ENCODE measurements around the gene EDIL3.
"Not testable (repeated sequence)": the region's sequence is repeated elsewhere in the genome, so short reads cannot be mapped to it uniquely, and the experiment has no call there.

EDIL3 gene

DNA sequence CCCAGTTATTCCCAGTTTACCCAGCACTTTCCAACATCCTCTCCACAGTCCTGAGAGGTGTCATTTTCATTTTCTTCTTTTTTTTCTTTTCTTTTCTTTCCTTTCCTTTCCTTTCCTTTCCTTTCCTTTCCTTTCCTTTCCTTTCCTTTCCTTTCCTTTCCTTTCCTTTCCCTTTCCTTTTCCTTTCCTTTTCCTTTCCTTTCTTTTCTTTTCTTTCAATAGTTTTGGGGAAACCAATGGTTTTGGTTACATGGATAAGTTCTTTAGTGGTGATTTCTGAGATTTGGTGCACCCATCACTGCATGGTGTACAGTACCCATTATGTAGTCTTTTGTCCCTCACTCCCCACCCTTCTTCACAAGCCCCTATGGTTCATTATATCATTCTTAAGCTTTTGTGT is 224.0 kb downstream of the EDIL3 start:
- not testable (repeated sequence) for DNase-seq (ENCODE audit: low spot score in 2 of 2); H3K9me3 Mint-ChIP-seq; H3K4me1 Mint-ChIP-seq; H3K27me3 Mint-ChIP-seq; ATAC-seq (replicated peaks; ENCODE audit: extremely low read depth, poor library complexity, severe bottlenecking); H3K36me3 Mint-ChIP-seq (ENCODE audit: insufficient read depth); H3K27ac Mint-ChIP-seq (ENCODE audit: low read depth); H3K4me3 Mint-ChIP-seq

- no peaks in the 10 kb centered on the region for H3K4me1 Mint-ChIP-seq
- no peak overlapping the region for H3K4me3 Mint-ChIP-seq
- no peak for DNase-seq (ENCODE audit: low spot score in 2 of 2)
- H3K27me3 Mint-ChIP-seq, result no peaks in the 10 kb centered on the region
- H3K36me3 Mint-ChIP-seq (ENCODE audit: insufficient read depth), result no peaks in the 10 kb centered on the region
- no peak overlapping the region for H3K27ac Mint-ChIP-seq (ENCODE audit: low read depth)
- H3K9me3 Mint-ChIP-seq, result peaks cover 12% of the 10 kb centered on the region
- no peak for ATAC-seq (replicated peaks; ENCODE audit: extremely low read depth, poor library complexity, severe bottlenecking)
Measured at GRCh38 chr5:84149094-84149493, 235.6 kb downstream of the EDIL3 start.

GRCh38 chr5:84148651-84149050 is 236.0 kb downstream of the EDIL3 start:
- Mint-ChIP-seq H3K4me1 (no peaks in the 10 kb centered on the region), H3K4me3 (no peak overlapping the region), H3K9me3 (peaks cover 12% of the 10 kb centered on the region), H3K27ac (ENCODE audit: low read depth) (no peak overlapping the region), H3K36me3 (ENCODE audit: insufficient read depth) (no peaks in the 10 kb centered on the region), H3K27me3 (no peaks in the 10 kb centered on the region)
- no peak for DNase-seq (ENCODE audit: low spot score in 2 of 2)
- no peak for ATAC-seq (replicated peaks; ENCODE audit: extremely low read depth, poor library complexity, severe bottlenecking)

DNA sequence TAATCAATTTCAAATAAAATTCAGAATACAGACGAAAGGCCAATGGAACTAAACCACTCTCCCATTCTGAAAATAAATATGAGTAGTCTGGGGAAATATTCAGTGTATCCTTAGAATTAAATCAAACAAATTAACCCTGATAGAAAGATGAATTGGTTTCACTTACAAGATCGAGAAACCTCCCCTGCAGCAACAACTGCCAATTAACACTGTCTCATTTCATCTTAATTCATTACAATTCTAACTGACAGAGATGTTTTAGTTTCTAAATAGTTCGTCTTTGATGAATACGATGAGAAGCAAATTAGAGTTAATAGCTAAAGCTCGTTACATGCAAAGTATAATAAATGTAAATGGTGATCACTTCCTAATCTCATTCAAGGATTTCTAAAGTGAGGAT is 247.1 kb downstream of the EDIL3 start:
- H3K27me3 Mint-ChIP-seq, result no peaks in the 10 kb centered on the region
- no peak for ATAC-seq (replicated peaks; ENCODE audit: extremely low read depth, poor library complexity, severe bottlenecking)
- no peak overlapping the region for H3K4me3 Mint-ChIP-seq
- H3K4me1 Mint-ChIP-seq, result no peaks in the 10 kb centered on the region
- no peaks in the 10 kb centered on the region for H3K36me3 Mint-ChIP-seq (ENCODE audit: insufficient read depth)
- no peak for DNase-seq (ENCODE audit: low spot score in 2 of 2)
- peaks cover 15% of the 10 kb centered on the region for H3K9me3 Mint-ChIP-seq
- no peak overlapping the region for H3K27ac Mint-ChIP-seq (ENCODE audit: low read depth)

DNA sequence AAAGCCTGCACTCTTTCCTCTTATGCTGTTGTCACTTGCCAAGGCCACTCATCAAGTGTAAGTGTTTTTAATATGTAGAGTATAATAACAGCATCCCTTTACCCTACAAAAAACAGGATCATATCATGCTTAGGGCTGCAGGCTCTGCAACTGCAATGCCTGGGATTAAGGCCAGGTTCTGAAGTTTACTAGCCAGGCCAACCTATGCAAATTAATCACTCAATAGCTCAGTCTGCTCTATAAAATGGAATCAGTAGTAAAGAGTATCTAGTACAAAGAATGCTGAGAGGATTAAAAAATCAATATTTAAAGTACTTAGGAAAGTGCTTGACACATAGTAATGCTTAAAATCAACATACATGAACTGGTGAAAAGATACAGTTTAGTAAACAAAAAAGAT is 253.3 kb downstream of the EDIL3 start:
- ATAC-seq (replicated peaks; ENCODE audit: extremely low read depth, poor library complexity, severe bottlenecking) (no peak), DNase-seq (ENCODE audit: low spot score in 2 of 2) (no peak)
- Mint-ChIP-seq H3K36me3 (ENCODE audit: insufficient read depth) (no peaks in the 10 kb centered on the region), H3K4me1 (no peaks in the 10 kb centered on the region), H3K4me3 (no peak overlapping the region), H3K27ac (ENCODE audit: low read depth) (no peak overlapping the region), H3K9me3 (peaks cover 13% of the 10 kb centered on the region), H3K27me3 (no peaks in the 10 kb centered on the region)

DNA sequence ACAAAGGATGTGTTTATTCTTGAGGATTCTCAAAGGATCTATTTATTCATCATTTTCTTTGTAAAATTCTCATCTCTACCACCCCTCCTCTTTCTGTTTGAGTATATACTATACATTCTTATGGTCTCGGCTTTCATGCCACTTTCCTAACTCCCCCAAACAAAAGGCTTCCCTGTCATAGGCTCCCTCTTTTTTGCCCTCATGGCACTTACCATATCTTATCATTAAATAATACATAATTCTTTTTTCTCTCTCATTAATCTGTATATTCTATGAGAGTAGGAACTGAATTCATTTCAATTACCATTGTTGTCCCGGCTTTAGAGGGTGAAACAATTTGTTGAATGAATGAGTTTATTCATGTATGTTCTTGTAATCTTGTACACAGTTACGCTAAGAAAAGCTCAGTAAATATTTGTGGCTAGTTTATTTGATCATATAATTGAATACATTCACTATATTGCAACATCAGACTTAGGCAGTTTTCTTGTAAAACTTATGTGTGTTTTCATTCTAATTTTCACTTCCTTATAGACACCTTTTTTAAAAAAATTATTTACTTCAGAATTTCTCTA is 254.6 kb downstream of the EDIL3 start:
- no peaks in the 10 kb centered on the region for H3K4me1 Mint-ChIP-seq
- ATAC-seq (replicated peaks; ENCODE audit: extremely low read depth, poor library complexity, severe bottlenecking), result no peak
- no peak for DNase-seq (ENCODE audit: low spot score in 2 of 2)
- no peaks in the 10 kb centered on the region for H3K36me3 Mint-ChIP-seq (ENCODE audit: insufficient read depth)
- no peaks in the 10 kb centered on the region for H3K27me3 Mint-ChIP-seq
- H3K9me3 Mint-ChIP-seq, result peaks cover 11% of the 10 kb centered on the region
- no peak overlapping the region for H3K4me3 Mint-ChIP-seq
- no peak overlapping the region for H3K27ac Mint-ChIP-seq (ENCODE audit: low read depth)

DNA sequence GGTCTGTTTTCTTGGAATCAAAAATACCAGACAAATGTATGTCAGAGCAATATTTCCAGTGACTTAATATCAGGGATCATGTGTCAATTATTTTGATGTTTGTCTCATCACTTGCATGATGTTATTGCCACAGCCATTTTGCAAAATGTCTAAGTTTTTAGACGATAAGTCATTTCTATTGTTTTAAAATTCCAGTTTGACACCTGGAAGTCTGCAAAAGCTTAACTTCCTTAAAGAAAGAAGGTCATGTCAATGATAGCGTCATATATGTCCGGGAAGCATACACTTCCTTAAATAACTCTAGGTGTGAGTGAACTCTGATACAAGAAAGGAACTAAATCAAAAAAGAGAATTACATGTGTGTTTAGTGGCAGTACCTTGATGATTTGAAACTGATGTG is 259.5 kb downstream of the EDIL3 start:
- DNase-seq (ENCODE audit: low spot score in 2 of 2) (no peak), ATAC-seq (replicated peaks; ENCODE audit: extremely low read depth, poor library complexity, severe bottlenecking) (no peak)
- Mint-ChIP-seq H3K36me3 (ENCODE audit: insufficient read depth) (no peaks in the 10 kb centered on the region), H3K27ac (ENCODE audit: low read depth) (no peak overlapping the region), H3K9me3 (peaks cover 18% of the 10 kb centered on the region), H3K27me3 (no peaks in the 10 kb centered on the region), H3K4me3 (no peak overlapping the region), H3K4me1 (no peaks in the 10 kb centered on the region)

- Mint-ChIP-seq H3K36me3 (ENCODE audit: insufficient read depth) (no peaks in the 10 kb centered on the region), H3K4me1 (no peaks in the 10 kb centered on the region), H3K4me3 (no peak overlapping the region), H3K27me3 (no peaks in the 10 kb centered on the region), H3K9me3 (peaks cover 11% of the 10 kb centered on the region), H3K27ac (ENCODE audit: low read depth) (no peak overlapping the region)
- ATAC-seq (replicated peaks; ENCODE audit: extremely low read depth, poor library complexity, severe bottlenecking) (no peak), DNase-seq (ENCODE audit: low spot score in 2 of 2) (no peak)
Measured at GRCh38 chr5:84119252-84119651, 265.4 kb downstream of the EDIL3 start.

DNA sequence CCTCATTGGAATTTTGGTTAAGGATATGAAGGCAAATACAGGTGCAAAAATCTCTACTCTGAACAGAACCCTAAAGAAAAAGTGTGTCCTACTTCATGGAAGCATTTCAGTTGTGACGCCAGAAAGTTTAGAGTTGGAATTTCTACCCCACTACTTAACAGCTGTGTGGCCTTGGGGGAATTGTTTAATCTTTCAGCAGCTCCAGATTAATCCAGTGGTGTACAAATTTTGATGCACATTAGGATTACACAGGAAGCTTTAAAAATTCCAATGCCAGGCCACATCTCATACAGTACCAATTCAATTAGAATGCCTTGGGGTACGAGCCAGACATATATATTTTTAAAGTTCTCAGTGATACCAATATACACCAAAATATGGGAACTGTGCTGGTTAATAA is 266.1 kb downstream of the EDIL3 start:
- H3K4me3 Mint-ChIP-seq, result no peak overlapping the region
- DNase-seq (ENCODE audit: low spot score in 2 of 2) (no peak), ATAC-seq (replicated peaks; ENCODE audit: extremely low read depth, poor library complexity, severe bottlenecking) (no peak)
- peaks cover 11% of the 10 kb centered on the region for H3K9me3 Mint-ChIP-seq
- H3K27me3 Mint-ChIP-seq, result no peaks in the 10 kb centered on the region
- H3K4me1 Mint-ChIP-seq, result no peaks in the 10 kb centered on the region
- no peaks in the 10 kb centered on the region for H3K36me3 Mint-ChIP-seq (ENCODE audit: insufficient read depth)
- H3K27ac Mint-ChIP-seq (ENCODE audit: low read depth), result no peak overlapping the region

GRCh38 chr5:84115727-84116126 is 269.0 kb downstream of the EDIL3 start:
- DNase-seq (ENCODE audit: low spot score in 2 of 2) (no peak), ATAC-seq (replicated peaks; ENCODE audit: extremely low read depth, poor library complexity, severe bottlenecking) (no peak)
- Mint-ChIP-seq H3K36me3 (ENCODE audit: insufficient read depth) (no peaks in the 10 kb centered on the region), H3K27me3 (no peaks in the 10 kb centered on the region), H3K9me3 (peaks cover 10% of the 10 kb centered on the region), H3K4me3 (no peak overlapping the region), H3K27ac (ENCODE audit: low read depth) (no peak overlapping the region), H3K4me1 (no peaks in the 10 kb centered on the region)

DNA sequence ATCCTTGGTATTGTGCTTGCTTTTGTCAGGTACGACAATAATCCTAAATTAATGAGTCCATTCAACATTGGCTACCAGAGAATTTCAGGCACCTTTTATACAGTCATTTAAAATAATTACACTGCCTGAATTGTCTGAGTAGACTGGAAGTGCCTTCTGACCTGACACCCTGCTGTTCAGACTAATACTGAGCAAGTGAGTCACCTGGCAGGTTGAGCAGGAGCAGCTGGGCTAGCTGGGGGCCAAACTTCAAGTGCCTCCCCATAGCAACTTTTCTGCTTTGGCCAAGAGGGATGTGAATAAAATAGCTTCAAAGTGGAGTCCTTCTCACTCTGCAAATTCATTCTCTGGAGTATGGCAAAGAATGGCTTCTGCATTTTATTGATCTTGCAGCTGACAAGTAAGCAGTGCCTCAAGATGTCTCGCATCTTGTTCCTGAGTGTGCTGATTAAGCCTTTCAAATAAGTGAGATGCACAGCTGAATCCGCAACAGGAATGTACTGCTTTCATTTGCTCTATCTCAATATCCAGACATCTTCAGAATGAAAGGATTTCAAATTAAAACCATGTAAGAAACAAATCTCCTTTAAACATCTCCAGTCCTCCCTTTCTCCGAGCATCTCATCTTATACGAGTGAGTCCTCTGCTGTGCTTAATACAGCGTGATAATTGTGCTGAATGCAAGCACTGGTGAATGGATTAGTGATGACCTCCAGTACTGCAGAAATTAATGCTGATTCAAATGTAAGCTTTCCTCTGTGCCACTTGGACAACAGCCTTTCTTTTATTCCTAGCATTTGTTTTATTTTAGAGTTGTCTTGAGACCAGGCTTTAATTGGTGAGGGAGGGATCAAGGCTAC is 271.2 kb downstream of the EDIL3 start:
- no peak overlapping the region for H3K27ac Mint-ChIP-seq (ENCODE audit: low read depth)
- H3K9me3 Mint-ChIP-seq, result peaks cover 10% of the 10 kb centered on the region
- no peaks in the 10 kb centered on the region for H3K4me1 Mint-ChIP-seq
- ATAC-seq (replicated peaks; ENCODE audit: extremely low read depth, poor library complexity, severe bottlenecking) (no peak), DNase-seq (ENCODE audit: low spot score in 2 of 2) (no peak)
- H3K36me3 Mint-ChIP-seq (ENCODE audit: insufficient read depth), result no peaks in the 10 kb centered on the region
- no peaks in the 10 kb centered on the region for H3K27me3 Mint-ChIP-seq
- H3K4me3 Mint-ChIP-seq, result no peak overlapping the region

GRCh38 chr5:84092738-84093137 is 291.9 kb downstream of the EDIL3 start:
- Mint-ChIP-seq H3K36me3 (ENCODE audit: insufficient read depth) (no peaks in the 10 kb centered on the region), H3K4me3 (no peak overlapping the region), H3K27me3 (no peaks in the 10 kb centered on the region), H3K4me1 (no peaks in the 10 kb centered on the region), H3K27ac (ENCODE audit: low read depth) (no peak overlapping the region), H3K9me3 (peaks cover 11% of the 10 kb centered on the region)
- no peak for ATAC-seq (replicated peaks; ENCODE audit: extremely low read depth, poor library complexity, severe bottlenecking)
- no peak for DNase-seq (ENCODE audit: low spot score in 2 of 2)

DNA sequence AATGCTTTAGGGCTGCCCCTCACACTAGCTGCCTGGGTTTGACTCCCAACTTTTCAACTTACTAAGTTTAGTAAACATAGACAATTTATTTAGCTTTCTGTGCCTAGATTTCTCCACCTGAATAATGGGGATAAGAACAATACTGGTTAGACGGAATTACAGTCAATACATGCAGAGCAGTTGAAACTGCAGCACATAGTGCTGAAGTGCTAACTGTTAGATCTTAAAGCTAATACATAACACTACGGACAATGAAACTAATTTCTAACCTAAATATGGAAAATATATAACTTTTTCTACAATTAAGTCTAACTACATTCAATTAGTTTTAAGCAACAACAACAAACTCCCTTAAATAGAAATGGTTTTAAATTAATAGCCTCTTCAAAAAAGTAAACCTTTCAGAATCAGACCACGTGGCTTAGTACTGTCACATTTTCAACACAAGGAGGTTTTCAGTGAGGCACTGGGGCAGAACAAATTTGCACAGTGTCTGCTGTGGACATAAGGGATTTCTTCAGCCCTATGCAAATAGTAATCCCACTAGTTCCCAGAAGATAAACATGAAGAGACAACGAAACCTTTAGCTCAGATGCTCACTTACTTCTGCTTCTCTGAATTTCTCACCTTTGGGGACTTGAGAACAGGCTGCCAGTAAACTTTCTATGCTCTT is 293.4 kb downstream of the EDIL3 start:
- no peak overlapping the region for H3K4me3 Mint-ChIP-seq
- DNase-seq (ENCODE audit: low spot score in 2 of 2), result no peak
- H3K4me1 Mint-ChIP-seq, result no peaks in the 10 kb centered on the region
- no peak overlapping the region for H3K27ac Mint-ChIP-seq (ENCODE audit: low read depth)
- peaks cover 11% of the 10 kb centered on the region for H3K9me3 Mint-ChIP-seq
- H3K36me3 Mint-ChIP-seq (ENCODE audit: insufficient read depth), result no peaks in the 10 kb centered on the region
- H3K27me3 Mint-ChIP-seq, result no peaks in the 10 kb centered on the region
- no peak for ATAC-seq (replicated peaks; ENCODE audit: extremely low read depth, poor library complexity, severe bottlenecking)
